Calu3 (cell line): Measurements from ENCODE around the gene EXD2. TPM values are rescaled to one million over a fixed set of nuclear protein-coding genes. Genes with fewer than 3 reads are reported as not detected.

Experiments
- BruUV-seq: library from RNA; stranded (reverse); fragments of 400-500 nt; replicated peaks from 2 replicates; lab custom pipeline; 2021; lab: Mats Ljungman, UMichigan
- CTCF ChIA-PET: fragments of 300-600 bp; sonication (Branson Sonifier 250); formaldehyde crosslinking; loops from one replicate; lab custom pipeline; 2022; ENCODE audit warnings: antibody characterized with exemption; lab: Charles Lee
- DNase-seq: peaks from one replicate; pipeline ENCODE4 v3.0.0; 2022
- H3K27ac Mint-ChIP-seq: one replicate; pipeline ENCODE4 v1.8.0; 2022; ENCODE audit warnings: mixed read lengths; ENCODE audit not compliant: unreplicated experiment
- H3K27me3 Mint-ChIP-seq: one replicate; pipeline ENCODE4 v1.8.0; 2022; ENCODE audit warnings: mixed read lengths; ENCODE audit not compliant: unreplicated experiment
- H3K36me3 Mint-ChIP-seq: one replicate; pipeline ENCODE4 v1.8.0; 2022; ENCODE audit warnings: mild to moderate bottlenecking, moderate library complexity, mixed read lengths; ENCODE audit not compliant: insufficient read depth, unreplicated experiment
- H3K4me1 Mint-ChIP-seq: one replicate; pipeline ENCODE4 v1.8.0; 2022; ENCODE audit warnings: mild to moderate bottlenecking, low read depth, mixed read lengths; ENCODE audit not compliant: unreplicated experiment
- H3K4me3 Mint-ChIP-seq: one replicate; pipeline ENCODE4 v1.8.0; 2022; ENCODE audit warnings: mild to moderate bottlenecking, low read depth, moderate library complexity, mixed read lengths; ENCODE audit not compliant: unreplicated experiment
- H3K9me3 Mint-ChIP-seq: one replicate; pipeline ENCODE4 v1.8.0; 2022; ENCODE audit warnings: low read depth, mixed read lengths; ENCODE audit not compliant: unreplicated experiment
- CTCF ChIP-seq: fragments of 200-600 bp; IDR thresholded peaks from one replicate; pipeline ENCODE4 v1.8.0; 2022; ENCODE audit warnings: antibody characterized with exemption; ENCODE audit not compliant: unreplicated experiment
- intact Hi-C: fragments of 100-400 bp; cut with micrococcal nuclease; formaldehyde crosslinking; loops from one replicate; pipeline ENCODE4 v1.10.0; 2022; ENCODE audit not compliant: unreplicated experiment
- total RNA-seq: library from RNA; stranded (reverse); gene quantifications from 2 replicates; pipeline ENCODE4 v1.2.3, GENCODE V29; 2022

Gene EXD2
- total RNA-seq, 1 experiment from 2014 or later = 13.1 TPM

GRCh38 chr14:69284170-69284569 is 92.9 kb downstream of the EXD2 start:
- Mint-ChIP-seq H3K4me1 (no peaks in the 10 kb centered on the region), H3K36me3 (no peaks in the 10 kb centered on the region), H3K9me3 (no peaks in the 10 kb centered on the region), H3K27ac (no peak overlapping the region), H3K4me3 (no peak overlapping the region), H3K27me3 (peaks cover 14% of the 10 kb centered on the region)
- TF ChIP-seq CTCF = no peak
- no peak for DNase-seq
- intact Hi-C loops = no loop called here
- no TSS peak for BruUV-seq
- CTCF ChIA-PET = no interaction called here

DNA sequence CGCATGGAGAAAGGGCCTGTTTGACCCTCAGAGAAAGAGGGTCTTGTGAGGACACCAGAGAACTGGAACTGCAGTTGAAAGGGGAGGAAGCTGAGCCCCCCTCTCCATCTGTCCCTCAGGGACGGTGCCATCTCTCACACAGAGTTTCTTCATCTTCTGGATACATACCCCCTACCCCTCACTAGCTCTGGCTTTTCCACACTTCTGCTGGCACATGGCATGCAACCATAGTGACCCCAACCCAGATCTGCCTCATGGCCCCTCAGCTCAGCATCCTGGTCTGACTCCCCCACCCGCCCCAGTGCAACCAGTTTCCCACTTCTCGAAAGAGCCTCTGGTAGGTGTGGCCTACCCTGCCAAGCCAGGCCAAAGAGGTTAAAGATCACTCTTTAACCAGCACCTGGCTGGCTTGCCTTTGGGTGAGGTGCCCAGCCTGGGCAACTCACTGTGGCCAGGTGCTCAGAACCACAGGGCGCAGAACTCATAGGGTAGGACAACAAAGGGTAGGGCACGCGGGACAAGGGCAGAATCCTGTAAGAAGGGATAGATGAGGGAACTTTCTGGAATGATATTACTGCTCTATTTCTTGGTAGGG is 94.5 kb downstream of the EXD2 start:
- CTCF ChIA-PET = no interaction called here
- H3K4me3 Mint-ChIP-seq = no peak overlapping the region
- TF ChIP-seq CTCF = no peak
- H3K9me3 Mint-ChIP-seq = no peaks in the 10 kb centered on the region
- H3K36me3 Mint-ChIP-seq = no peaks in the 10 kb centered on the region
- no peak overlapping the region for H3K27ac Mint-ChIP-seq
- intact Hi-C loops = no loop called here
- no TSS peak for BruUV-seq
- no peaks in the 10 kb centered on the region for H3K27me3 Mint-ChIP-seq
- no peak for DNase-seq
- no peaks in the 10 kb centered on the region for H3K4me1 Mint-ChIP-seq

GRCh38 chr14:69287098-69288010 is 96.1 kb downstream of the EXD2 start:
- H3K4me1 Mint-ChIP-seq = no peaks in the 10 kb centered on the region
- peaks cover 5% of the 10 kb centered on the region for H3K27me3 Mint-ChIP-seq
- no peaks in the 10 kb centered on the region for H3K9me3 Mint-ChIP-seq
- TF ChIP-seq CTCF = no peak
- BruUV-seq = no TSS peak
- no peaks in the 10 kb centered on the region for H3K36me3 Mint-ChIP-seq
- intact Hi-C loops = no loop called here
- no peak for DNase-seq
- H3K4me3 Mint-ChIP-seq = no peak overlapping the region
- CTCF ChIA-PET = interaction anchor here (0.7 to 0.8 kb wide), 2 partner anchors 59 to 173 kb away, joined by 3 to 4 read pairs; no protein-coding TSS in a partner anchor
- no peak overlapping the region for H3K27ac Mint-ChIP-seq

- no peaks in the 10 kb centered on the region for H3K4me1 Mint-ChIP-seq
- no peak for TF ChIP-seq CTCF
- H3K27ac Mint-ChIP-seq = no peak overlapping the region
- peaks cover 13% of the 10 kb centered on the region for H3K27me3 Mint-ChIP-seq
- CTCF ChIA-PET = interaction anchor here (0.7 to 0.8 kb wide), 2 partner anchors 58 to 172 kb away, joined by 3 to 4 read pairs; no protein-coding TSS in a partner anchor
- H3K9me3 Mint-ChIP-seq = no peaks in the 10 kb centered on the region
- no TSS peak for BruUV-seq
- intact Hi-C loops = no loop called here
- H3K36me3 Mint-ChIP-seq = no peaks in the 10 kb centered on the region
- no peak overlapping the region for H3K4me3 Mint-ChIP-seq
- peak; percentile 10 for DNase-seq
These were observed 96.9 kb downstream of the EXD2 start for GRCh38 chr14:69288011-69288771.
